DLD1 (cell line): ENCODE data around the gene CPEB4.

Source experiments
- in situ Hi-C: cut with HindIII; loops from 2 replicates; pipeline ENCODE4 v1.10.0; 2017; ENCODE audit warnings: low sequenced_read_pairs

The CPEB4 gene

GRCh38 chr5:173884402-173885053 is 3.6 kb upstream of the CPEB4 start:
- in situ Hi-C loops: no loop called here

- in situ Hi-C loops: no loop called here
These were observed 3.1 kb upstream of the CPEB4 start for GRCh38 chr5:173885054-173885443.

- in situ Hi-C loops: no loop called here
These were observed 2.6 kb upstream of the CPEB4 start for GRCh38 chr5:173885475-173886010.

- in situ Hi-C loops: no loop called here
These were observed 2.0 kb upstream of the CPEB4 start for GRCh38 chr5:173886150-173886549.

- in situ Hi-C loops: no loop called here
These were observed 453 bp downstream of the CPEB4 start for GRCh38 chr5:173888473-173889131.

GRCh38 chr5:173890195-173890991 is 2.2 kb downstream of the CPEB4 start:
- in situ Hi-C loops: no loop called here

- in situ Hi-C loops: no loop called here
These were observed 3.4 kb downstream of the CPEB4 start for GRCh38 chr5:173891308-173892116.

GRCh38 chr5:173893192-173893561 is 5.0 kb downstream of the CPEB4 start:
- in situ Hi-C loops: no loop called here

- in situ Hi-C loops: no loop called here
These were observed 7.4 kb downstream of the CPEB4 start for GRCh38 chr5:173895401-173896165.

GRCh38 chr5:173896631-173897030 is 8.5 kb downstream of the CPEB4 start:
- in situ Hi-C loops: no loop called here

- in situ Hi-C loops: no loop called here
These were observed 13.6 kb downstream of the CPEB4 start for GRCh38 chr5:173901705-173902104.

GRCh38 chr5:173902334-173902733 is 14.2 kb downstream of the CPEB4 start:
- in situ Hi-C loops: no loop called here

- in situ Hi-C loops: no loop called here
These were observed 14.6 kb downstream of the CPEB4 start for GRCh38 chr5:173902743-173903142.

- in situ Hi-C loops: no loop called here
These were observed 15.4 kb downstream of the CPEB4 start for GRCh38 chr5:173903396-173904140.

- in situ Hi-C loops: no loop called here
These were observed 16.0 kb downstream of the CPEB4 start for GRCh38 chr5:173904151-173904550.

GRCh38 chr5:173907284-173907683 is 19.1 kb downstream of the CPEB4 start:
- in situ Hi-C loops: no loop called here

GRCh38 chr5:173907686-173908371 is 19.7 kb downstream of the CPEB4 start:
- in situ Hi-C loops: no loop called here

GRCh38 chr5:173909199-173909598 is 21.1 kb downstream of the CPEB4 start:
- in situ Hi-C loops: no loop called here

GRCh38 chr5:173910215-173910614 is 22.1 kb downstream of the CPEB4 start:
- in situ Hi-C loops: no loop called here
